ENCODE data around the gene YPEL1.

DNA sequence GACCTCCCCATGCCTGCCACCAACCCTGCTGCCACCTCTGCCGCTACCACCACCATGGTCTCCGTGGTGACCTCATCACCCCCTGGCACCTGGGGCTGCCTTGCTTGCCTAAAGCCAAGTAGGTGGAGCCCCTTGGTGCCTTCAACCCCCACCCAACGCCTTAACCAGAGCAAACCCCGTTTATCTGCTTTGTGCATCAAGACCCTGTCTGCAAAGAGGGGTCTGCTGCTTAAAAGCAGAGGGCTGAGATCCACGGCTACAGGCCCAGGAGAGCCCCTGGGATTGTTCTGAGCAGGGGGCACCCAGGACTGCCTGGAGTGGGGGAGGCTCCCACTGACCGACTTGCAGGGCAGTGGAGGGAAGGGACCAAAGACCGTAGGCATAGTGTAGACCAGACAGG, 74.7 kb downstream of the YPEL1 start:
- TF ChIP-seq CTCF (IDR thresholded peaks at IDR 0.05; ENCODE audit: low read length) (no peak), EZH2 (IDR thresholded peaks at IDR 0.05; ENCODE audit: borderline replicate concordance, low read length) (no peak)

Data from OCI-LY1 (cell line).